GM12801 (cell line): ENCODE results near the gene ST3GAL6.

Experiments used
- TF ChIP-seq, protein P1 (sequence below): IDR thresholded peaks from one replicate; pipeline ENCODE4 v1.5.1; 2011; ENCODE audit warnings: control low read depth; ENCODE audit not compliant: insufficient read length; ENCODE audit errors: extremely low read depth

Gene ST3GAL6

DNA sequence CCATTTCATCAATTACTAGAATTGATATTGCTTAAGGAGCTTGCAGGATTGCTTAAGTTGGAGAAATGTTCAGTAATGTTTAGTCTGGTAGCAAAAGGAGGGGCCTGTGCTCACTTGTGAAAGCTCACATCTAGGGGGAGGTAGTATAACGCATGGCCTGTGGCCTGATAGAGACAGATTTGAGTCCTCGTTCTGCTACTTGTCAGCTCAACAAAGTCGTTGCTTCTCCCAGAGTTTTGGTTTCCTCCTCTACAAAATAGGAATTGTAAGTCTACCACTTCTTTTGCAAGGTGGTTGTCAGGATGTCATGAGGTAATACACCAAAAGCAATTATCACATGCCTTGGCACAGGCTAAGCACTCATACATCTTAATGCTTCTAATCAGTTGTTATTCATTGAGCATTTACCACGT lies 1.3 kb downstream of the ST3GAL6 start:
- TF ChIP-seq, protein P1, sequence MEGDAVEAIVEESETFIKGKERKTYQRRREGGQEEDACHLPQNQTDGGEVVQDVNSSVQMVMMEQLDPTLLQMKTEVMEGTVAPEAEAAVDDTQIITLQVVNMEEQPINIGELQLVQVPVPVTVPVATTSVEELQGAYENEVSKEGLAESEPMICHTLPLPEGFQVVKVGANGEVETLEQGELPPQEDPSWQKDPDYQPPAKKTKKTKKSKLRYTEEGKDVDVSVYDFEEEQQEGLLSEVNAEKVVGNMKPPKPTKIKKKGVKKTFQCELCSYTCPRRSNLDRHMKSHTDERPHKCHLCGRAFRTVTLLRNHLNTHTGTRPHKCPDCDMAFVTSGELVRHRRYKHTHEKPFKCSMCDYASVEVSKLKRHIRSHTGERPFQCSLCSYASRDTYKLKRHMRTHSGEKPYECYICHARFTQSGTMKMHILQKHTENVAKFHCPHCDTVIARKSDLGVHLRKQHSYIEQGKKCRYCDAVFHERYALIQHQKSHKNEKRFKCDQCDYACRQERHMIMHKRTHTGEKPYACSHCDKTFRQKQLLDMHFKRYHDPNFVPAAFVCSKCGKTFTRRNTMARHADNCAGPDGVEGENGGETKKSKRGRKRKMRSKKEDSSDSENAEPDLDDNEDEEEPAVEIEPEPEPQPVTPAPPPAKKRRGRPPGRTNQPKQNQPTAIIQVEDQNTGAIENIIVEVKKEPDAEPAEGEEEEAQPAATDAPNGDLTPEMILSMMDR = no peak

DNA sequence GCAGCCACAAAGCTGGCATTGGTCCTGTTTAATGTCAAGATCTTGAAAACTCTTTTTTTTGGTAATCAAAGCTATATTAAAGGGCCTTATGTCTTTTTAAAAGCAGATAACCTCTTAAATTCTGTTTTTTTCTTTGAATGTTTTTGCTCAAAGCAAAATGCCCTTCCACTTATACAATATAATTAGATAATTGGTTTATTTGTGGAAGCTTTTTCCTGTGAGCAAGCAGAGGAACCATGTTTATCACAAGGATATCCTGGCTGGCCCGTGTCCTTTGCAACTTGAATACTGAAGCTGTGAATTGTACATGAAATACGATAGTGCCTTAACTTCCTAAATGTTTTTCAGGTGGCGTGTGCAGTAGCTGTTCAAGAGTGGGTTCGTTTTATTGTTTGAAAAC lies 2.6 kb downstream of the ST3GAL6 start:
- TF ChIP-seq, protein P1 = no peak

DNA sequence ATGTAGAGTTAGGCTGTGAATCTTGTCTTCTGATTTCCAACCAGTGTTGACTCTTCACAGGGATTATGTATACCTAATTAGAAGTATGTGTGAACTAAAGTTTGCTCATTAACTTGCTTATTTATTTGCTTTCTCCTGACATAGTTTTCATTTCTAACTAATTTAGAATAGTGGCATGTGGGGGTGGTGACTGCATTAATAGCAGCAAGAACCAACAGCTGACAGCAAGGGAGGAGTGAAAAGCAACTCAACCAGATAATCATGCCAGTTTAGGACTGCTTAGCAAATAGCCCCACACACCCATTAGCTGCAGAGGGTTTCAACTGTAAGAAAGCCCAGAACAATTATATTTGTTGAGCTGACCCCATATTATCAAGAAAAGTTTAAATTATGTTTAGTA lies 3.8 kb downstream of the ST3GAL6 start:
- TF ChIP-seq, protein P1 = no peak

DNA sequence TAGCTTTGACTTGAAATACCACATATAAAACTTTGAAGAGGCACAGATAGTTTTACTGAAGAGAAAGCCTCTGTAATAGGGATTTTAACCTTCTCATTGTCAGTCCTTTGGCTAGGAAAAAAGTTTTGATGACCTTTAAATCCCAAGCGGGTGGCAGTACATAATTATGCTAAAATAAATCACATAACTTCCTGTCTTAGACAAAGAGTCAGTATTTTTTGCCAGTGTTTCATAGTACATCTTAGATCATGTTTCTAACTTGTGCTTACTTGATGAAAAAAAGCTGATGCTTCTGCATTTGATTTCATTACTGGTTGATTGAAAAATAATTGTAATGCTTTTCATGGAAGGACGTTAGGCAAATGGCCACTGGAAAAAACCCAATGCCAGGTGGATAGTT lies 5.8 kb downstream of the ST3GAL6 start:
- TF ChIP-seq, protein P1 = no peak

DNA sequence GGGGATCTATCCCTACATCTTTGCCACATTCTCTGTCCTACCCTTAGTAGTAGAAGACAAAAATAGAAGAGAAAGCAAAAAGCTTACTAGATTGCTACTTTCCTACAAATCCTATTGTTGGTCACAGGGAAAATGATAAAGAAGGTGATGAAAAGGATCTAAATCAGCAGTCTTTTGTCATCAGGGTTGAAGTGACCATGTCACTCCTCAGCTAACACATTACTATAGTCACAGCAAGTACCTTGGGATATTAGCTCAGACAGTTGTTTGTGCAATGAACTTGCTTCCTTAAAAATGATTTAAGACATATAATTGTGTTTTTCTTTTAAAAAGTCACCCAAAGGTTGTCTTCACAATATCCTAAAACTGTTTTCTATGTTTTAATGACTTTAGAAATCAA lies 6.3 kb downstream of the ST3GAL6 start:
- TF ChIP-seq, protein P1 = no peak

DNA sequence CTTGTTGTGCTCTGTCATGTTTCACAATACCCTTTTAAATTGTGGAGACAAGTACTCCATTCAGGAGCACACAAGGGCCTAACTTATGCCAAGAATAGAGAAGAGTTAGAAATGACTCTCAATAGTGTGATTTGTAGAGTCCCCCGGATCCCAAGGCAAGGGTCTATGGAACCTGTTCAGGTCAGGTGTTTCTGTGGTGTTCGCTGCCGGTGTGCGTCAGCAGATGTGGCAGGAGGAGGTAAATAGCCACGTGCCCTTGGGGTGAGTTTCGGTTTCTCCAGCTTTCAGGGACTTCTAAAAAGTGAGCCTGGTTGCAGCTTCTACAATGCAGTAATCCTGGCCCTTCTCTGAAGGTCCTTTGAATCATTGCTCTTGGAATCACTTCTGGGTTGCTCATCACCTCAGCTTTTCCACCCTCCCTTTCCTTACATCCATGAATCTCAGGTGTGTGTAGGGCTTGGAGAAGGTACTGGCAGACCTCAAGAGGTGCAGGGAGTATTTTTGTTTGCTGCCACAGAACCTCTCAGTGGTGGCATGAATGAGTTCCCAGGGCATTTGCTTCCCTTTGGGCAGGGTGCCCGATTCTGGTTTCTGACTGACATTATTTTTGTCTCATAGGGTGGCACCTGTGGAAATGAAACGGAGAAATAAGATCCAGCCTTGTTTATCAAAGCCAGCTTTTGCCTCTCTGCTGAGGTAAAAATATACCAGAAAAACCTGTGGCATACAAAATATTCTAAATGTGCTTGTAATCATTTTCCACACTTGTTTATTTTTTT lies 7.3 kb downstream of the ST3GAL6 start:
- TF ChIP-seq, protein P1 = no peak

DNA sequence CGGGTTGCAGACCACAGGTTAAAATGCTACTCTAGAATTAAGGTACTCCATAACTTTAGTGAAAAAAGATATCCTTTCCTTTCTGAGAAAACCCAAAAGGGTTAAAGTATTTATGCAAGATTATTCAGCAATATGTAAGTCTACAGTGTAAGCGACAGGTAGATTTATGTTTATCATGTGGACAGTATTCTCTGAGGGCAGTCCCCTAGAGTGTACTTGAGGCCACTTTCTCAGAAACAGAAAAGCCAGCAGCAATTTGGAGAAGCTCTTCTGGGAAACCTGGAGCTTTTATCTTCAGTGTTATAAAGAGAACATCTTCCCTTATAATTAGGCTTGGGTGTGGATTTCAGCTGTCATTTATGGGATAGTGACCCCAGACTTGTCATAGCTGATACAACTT lies 8.9 kb downstream of the ST3GAL6 start:
- TF ChIP-seq, protein P1 = no peak
